GM21723 (cell line): Measurements from ENCODE around the gene MSX1.

Experiments
- ATAC-seq: cut with Tn5 transposase; IDR thresholded peaks from one replicate; pipeline ENCODE4 v1.9.1; 2021; ENCODE audit warnings: mild to moderate bottlenecking, moderate library complexity; ENCODE audit not compliant: unreplicated experiment

Gene MSX1

GRCh38 chr4:4868758-4869723 is 9.6 kb downstream of the MSX1 start:
- ATAC-seq = no peak

GRCh38 chr4:4869731-4870571 is 10.5 kb downstream of the MSX1 start:
- no peak for ATAC-seq

- no peak for ATAC-seq
Observed at GRCh38 chr4:4870576-4871241, 11.2 kb downstream of the MSX1 start.

GRCh38 chr4:4871242-4871572 is 11.7 kb downstream of the MSX1 start:
- no peak for ATAC-seq

- no peak for ATAC-seq
Observed at GRCh38 chr4:4871573-4872313, 12.3 kb downstream of the MSX1 start.

- ATAC-seq = no peak
Observed at GRCh38 chr4:4872314-4872903, 12.9 kb downstream of the MSX1 start.

- ATAC-seq = no peak
Observed at GRCh38 chr4:4873203-4873602, 13.7 kb downstream of the MSX1 start.

GRCh38 chr4:4874254-4874653 is 14.8 kb downstream of the MSX1 start:
- ATAC-seq = no peak

GRCh38 chr4:4875147-4875546 is 15.7 kb downstream of the MSX1 start:
- no peak for ATAC-seq

- no peak for ATAC-seq
Observed at GRCh38 chr4:4875611-4876010, 16.1 kb downstream of the MSX1 start.

- ATAC-seq = no peak
Observed at GRCh38 chr4:4876945-4877661, 17.6 kb downstream of the MSX1 start.

- no peak for ATAC-seq
Observed at GRCh38 chr4:4880492-4880891, 21.0 kb downstream of the MSX1 start.

- no peak for ATAC-seq
Observed at GRCh38 chr4:4881432-4881831, 22.0 kb downstream of the MSX1 start.

GRCh38 chr4:4884611-4885010 is 25.1 kb downstream of the MSX1 start:
- ATAC-seq = no peak

GRCh38 chr4:4887426-4887825 is 28.0 kb downstream of the MSX1 start:
- no peak for ATAC-seq

- ATAC-seq = no peak
Observed at GRCh38 chr4:4888695-4889094, 29.2 kb downstream of the MSX1 start.

- no peak for ATAC-seq
Observed at GRCh38 chr4:4889781-4890180, 30.3 kb downstream of the MSX1 start.

- ATAC-seq = no peak
Observed at GRCh38 chr4:4890574-4891255, 31.2 kb downstream of the MSX1 start.

GRCh38 chr4:4893721-4894120 is 34.3 kb downstream of the MSX1 start:
- no peak for ATAC-seq
